H1 (cell line): ENCODE data around the gene LSM4. TPM values are rescaled to one million over a fixed set of nuclear protein-coding genes. Genes with fewer than 3 reads are reported as not detected.
A peak's percentile ranks its signal among the peaks of the same experiment; 100 is the strongest.

ENCODE experiments used
- CHD7 ChIP-seq: fragments of 300-600 bp; sonication (generic); IDR thresholded peaks from 2 replicates; pipeline ENCODE4 v1.7.1; 2012; ENCODE audit warnings: low read length, moderate library complexity, mild to moderate bottlenecking, inconsistent platforms; ENCODE audit not compliant: insufficient replicate concordance
- CREB1 ChIP-seq: IDR thresholded peaks from 2 replicates; pipeline ENCODE4 v1.6.1; 2012; ENCODE audit warnings: inconsistent platforms
- CTBP2 ChIP-seq: IDR thresholded peaks from 2 replicates; pipeline ENCODE4 v1.7.0; 2011; ENCODE audit warnings: borderline replicate concordance, mild to moderate bottlenecking, moderate library complexity, mixed read lengths, low read length; ENCODE audit not compliant: insufficient read depth, insufficient read length
- KDM1A ChIP-seq: fragments of 200-600, 300-600 bp; sonication (generic); IDR thresholded peaks from 2 replicates; pipeline ENCODE4 v1.7.1; 2016; ENCODE audit warnings: mild to moderate bottlenecking, low read length, borderline replicate concordance
- NRF1 ChIP-seq: IDR thresholded peaks from 2 replicates; pipeline ENCODE4 v1.6.1; 2011; ENCODE audit warnings: mild to moderate bottlenecking, low read depth, low read length, improper control_type of control experiment
- RBBP5 ChIP-seq: IDR thresholded peaks from 2 replicates; pipeline ENCODE4 v1.7.1; 2012; ENCODE audit warnings: low read depth, mild to moderate bottlenecking, inconsistent platforms, low read length, moderate library complexity, borderline replicate concordance
- TBP ChIP-seq: IDR thresholded peaks from 2 replicates; pipeline ENCODE4 v1.6.1; 2011; ENCODE audit warnings: low read depth, low read length, improper control_type of control experiment
- TEAD4 ChIP-seq: IDR thresholded peaks from 2 replicates; pipeline ENCODE4 v1.6.1; 2012; ENCODE audit warnings: low read depth, low read length, inconsistent platforms, mixed read lengths
- USF2 ChIP-seq: IDR thresholded peaks from 2 replicates; pipeline ENCODE4 v1.6.1; 2011; ENCODE audit warnings: low read length, improper control_type of control experiment
- polyA plus RNA-seq, 7 experiments: library from polyadenylated mRNA; depleted of rRNA in 3 of 7; stranded (reverse) in 5 of 7; unstranded in 2 of 7; fragments of >200 nt in 5 of 7; fragments of 200-250 nt in 2 of 7; gene quantifications; 1 replicate in 5 of 7; 2 replicates in 1 of 7; 4 replicates in 1 of 7; pipeline versions ENCODE4 v1.2.1 to v1.2.3, GENCODE V29; 2011 to 2013; ENCODE audit warnings: missing spikeins in 2 of 7, mixed read lengths in 2 of 7
- total RNA-seq: library from RNA; stranded (reverse); fragmentation: NEBNext Ultra II Directional; extraction: Animal tissue kit (Norgen Biotek cat#: 25700); gene quantifications from 2 replicates; pipeline ENCODE4 v1.2.1, GENCODE V29; 2021

LSM4 gene
- total and polyA plus RNA-seq, 2 of the 8 experiments (the other 6 are each of a cell fraction or from before 2014, with no cell fraction given), result 302 to 319 TPM

- TF ChIP-seq CHD7 (no peak), TBP (no peak), RBBP5 (no peak), CREB1 (peak; percentile 23; the same call in 1 of the 2 replicates), CTBP2 (no peak), TEAD4 (no peak), KDM1A (peak; percentile 87; the same call in 1 of the 2 replicates), USF2 (no peak), NRF1 (no peak)
Measured at GRCh38 chr19:18292810-18293641, 29.9 kb downstream of the LSM4 start (continued).
